ENCODE data around the gene NOP10. TPM values are rescaled to one million over a fixed set of nuclear protein-coding genes. Genes with fewer than 3 reads are reported as not detected.

Gene NOP10
- total RNA-seq, 1 experiment from 2014 or later: 235 TPM

DNA sequence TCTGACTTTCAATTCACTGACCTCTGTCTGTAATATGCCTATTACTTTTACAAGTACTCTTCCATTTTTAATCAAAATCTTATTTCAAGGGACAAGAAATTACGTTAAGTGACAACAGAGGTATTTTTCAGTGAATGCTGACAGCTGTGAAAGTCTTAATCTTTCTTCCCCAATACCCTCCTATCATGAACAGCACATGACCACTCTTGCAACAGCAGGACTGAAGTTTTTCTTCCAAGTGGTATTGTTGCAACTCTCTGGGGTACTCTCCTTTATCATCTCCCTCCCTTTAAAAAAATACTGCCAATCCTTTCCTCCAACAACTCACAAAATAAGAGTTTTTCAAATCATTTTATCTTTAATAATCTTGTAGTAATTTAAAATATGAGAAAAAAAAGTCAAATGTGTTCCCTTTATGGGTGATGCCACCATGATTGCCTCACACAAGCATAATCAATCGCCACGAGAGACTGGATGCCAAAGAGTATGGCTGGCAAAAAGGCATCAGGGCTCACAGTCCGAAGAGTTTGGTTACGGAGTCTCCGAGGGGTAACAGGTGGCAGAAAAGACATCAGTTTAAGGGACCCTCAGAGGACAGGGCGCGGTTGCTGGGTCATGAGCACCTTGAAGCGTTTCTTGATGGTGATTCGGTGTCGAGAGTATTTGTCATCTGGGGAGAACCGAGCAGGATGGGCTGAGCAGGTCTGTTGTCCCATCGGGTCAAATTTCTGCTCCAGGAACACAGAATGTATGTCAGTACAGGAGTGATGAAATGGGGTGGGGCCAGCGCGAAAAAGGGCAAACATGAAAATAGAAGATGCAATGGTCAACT is 1.3 kb downstream of the NOP10 start:
- Histone ChIP-seq H3K4me1 (ENCODE audit: insufficient read depth, low read length) (peaks cover 2% of the 10 kb centered on the region; the same call in 1 of the 2 replicates), H2AK5ac (ENCODE audit: insufficient read length, low read length) (no peak overlapping the region), H2BK15ac (ENCODE audit: low read depth, low read length) (no peak overlapping the region), H3K79me2 (ENCODE audit: insufficient read depth, low read length) (peaks cover 7% of the 10 kb centered on the region; the same call in 1 of the 2 replicates), H3K79me1 (ENCODE audit: insufficient read depth, low read depth, low read length, poor library complexity, severe bottlenecking) (peaks cover 3% of the 10 kb centered on the region), H4K20me1 (ENCODE audit: control insufficient read depth, insufficient read depth, insufficient read length) (no peaks in the 10 kb centered on the region), H3K9ac (ENCODE audit: extremely low read depth, insufficient read length, low read length) (peak overlapping the region; percentile 34), H3K4me2 (ENCODE audit: insufficient read depth, insufficient read length, low read length) (peak overlapping the region; percentile 61), H2BK12ac (ENCODE audit: insufficient read length, low read depth, low read length) (no peak overlapping the region), H3K18ac (ENCODE audit: insufficient read length, low read depth, low read length) (no peak overlapping the region), H3K23ac (ENCODE audit: insufficient read length, low read depth, low read length) (no peak overlapping the region), H3K56ac (ENCODE audit: insufficient read length, low read depth, low read length) (no peak overlapping the region), H4K91ac (ENCODE audit: insufficient read length, low read depth, low read length) (no peak overlapping the region), H3K27ac (ENCODE audit: insufficient read length, low read depth, low read length) (no peak overlapping the region), H3K14ac (ENCODE audit: insufficient read depth, low read length) (no peak overlapping the region), H4K8ac (replicated peaks; ENCODE audit: insufficient read length, low read depth, low read length) (no peak overlapping the region), H3K27me3 (ENCODE audit: insufficient read depth, low read length) (no peaks in the 10 kb centered on the region), H3T11ph (ENCODE audit: low read length) (no peak overlapping the region), H3K4ac (ENCODE audit: low read depth, low read length) (no peak overlapping the region), H3K9me3 (ENCODE audit: control insufficient read depth, low read depth, low read length) (no peaks in the 10 kb centered on the region), H3K23me2 (ENCODE audit: insufficient read length, low read depth, low read length, poor library complexity, severe bottlenecking) (peaks cover 7% of the 10 kb centered on the region), H4K5ac (ENCODE audit: insufficient read length, low read depth, low read length) (no peak overlapping the region), H2BK20ac (ENCODE audit: low read depth, low read length, poor library complexity, severe bottlenecking) (no peak overlapping the region), H2BK5ac (ENCODE audit: insufficient read length, low read length) (no peak overlapping the region), H2AFZ (ENCODE audit: low read length) (no peak overlapping the region), H2BK120ac (ENCODE audit: low read depth, low read length, poor library complexity, severe bottlenecking) (no peak overlapping the region)
- DNase-seq: no peak
- Mint-ChIP-seq H3K4me3 (peak overlapping the region in 1 of 2 experiments; percentile 57; a peak in 4 of 5 replicates), H3K27me3 (ENCODE audit: low read depth) (peaks cover 6% of the 10 kb centered on the region), H3K36me3 (ENCODE audit: insufficient read depth in 1 of 3, low read depth in 3 of 3) (peaks cover 22 to 25% (median 25%) of the 10 kb centered on the region in 3 experiments), H3K9me3 (no peaks in the 10 kb centered on the region), H3K27ac (peak overlapping the region; percentile 40 to 98 (median 54); a peak in 4 of 7 replicates), H3K4me1 (peaks cover 15 to 21% of the 10 kb centered on the region in 2 experiments)
- WGBS (ENCODE audit: extremely low coverage, insufficient read length, low lambda C conversion rate): no CpG with 5 or more reads among the region's 15 CpGs
- TF ChIP-seq, protein P1, sequence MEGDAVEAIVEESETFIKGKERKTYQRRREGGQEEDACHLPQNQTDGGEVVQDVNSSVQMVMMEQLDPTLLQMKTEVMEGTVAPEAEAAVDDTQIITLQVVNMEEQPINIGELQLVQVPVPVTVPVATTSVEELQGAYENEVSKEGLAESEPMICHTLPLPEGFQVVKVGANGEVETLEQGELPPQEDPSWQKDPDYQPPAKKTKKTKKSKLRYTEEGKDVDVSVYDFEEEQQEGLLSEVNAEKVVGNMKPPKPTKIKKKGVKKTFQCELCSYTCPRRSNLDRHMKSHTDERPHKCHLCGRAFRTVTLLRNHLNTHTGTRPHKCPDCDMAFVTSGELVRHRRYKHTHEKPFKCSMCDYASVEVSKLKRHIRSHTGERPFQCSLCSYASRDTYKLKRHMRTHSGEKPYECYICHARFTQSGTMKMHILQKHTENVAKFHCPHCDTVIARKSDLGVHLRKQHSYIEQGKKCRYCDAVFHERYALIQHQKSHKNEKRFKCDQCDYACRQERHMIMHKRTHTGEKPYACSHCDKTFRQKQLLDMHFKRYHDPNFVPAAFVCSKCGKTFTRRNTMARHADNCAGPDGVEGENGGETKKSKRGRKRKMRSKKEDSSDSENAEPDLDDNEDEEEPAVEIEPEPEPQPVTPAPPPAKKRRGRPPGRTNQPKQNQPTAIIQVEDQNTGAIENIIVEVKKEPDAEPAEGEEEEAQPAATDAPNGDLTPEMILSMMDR (conservative IDR thresholded peaks at IDR 0.05): no peak
